GM12865 (cell line): ENCODE measurements around the gene FOXP1.

Experiments used
- DNase-seq: peaks from one replicate; pipeline ENCODE4 v3.0.0; 2010; ENCODE audit warnings: low read depth
- H3K4me3 ChIP-seq: 2 replicates; pipeline ENCODE4 v1.5.1; 2011; ENCODE audit warnings: mild to moderate bottlenecking, low read depth, low read length, control low read depth
- TF ChIP-seq, protein P1 (sequence below): IDR thresholded peaks from 2 replicates; pipeline ENCODE4 v1.5.1; 2011; ENCODE audit warnings: low read length, control low read depth, low read depth, inconsistent platforms; ENCODE audit not compliant: insufficient read depth; ENCODE audit errors: missing control alignments

Gene FOXP1

DNA sequence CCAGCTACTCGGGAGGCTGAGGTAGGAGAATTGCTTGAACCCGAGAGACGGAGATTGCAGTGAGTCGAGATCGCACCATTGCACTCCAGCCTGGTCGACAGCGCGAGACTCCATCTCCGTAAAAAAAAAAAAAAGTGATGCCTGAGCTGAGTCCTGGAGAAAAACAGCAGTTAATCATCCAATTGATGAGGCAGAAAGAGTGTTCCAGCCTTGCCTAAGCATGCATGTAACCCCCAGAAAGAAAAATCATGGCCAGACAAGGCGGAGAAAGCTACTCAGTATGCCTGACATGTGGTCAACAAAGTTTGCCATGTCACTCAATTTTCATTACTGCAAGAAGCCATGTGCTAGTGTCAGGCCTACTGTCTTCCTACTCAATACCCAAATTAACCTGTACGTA lies 678.0 kb downstream of the FOXP1 start:
- DNase-seq, result no peak
- TF ChIP-seq, protein P1, sequence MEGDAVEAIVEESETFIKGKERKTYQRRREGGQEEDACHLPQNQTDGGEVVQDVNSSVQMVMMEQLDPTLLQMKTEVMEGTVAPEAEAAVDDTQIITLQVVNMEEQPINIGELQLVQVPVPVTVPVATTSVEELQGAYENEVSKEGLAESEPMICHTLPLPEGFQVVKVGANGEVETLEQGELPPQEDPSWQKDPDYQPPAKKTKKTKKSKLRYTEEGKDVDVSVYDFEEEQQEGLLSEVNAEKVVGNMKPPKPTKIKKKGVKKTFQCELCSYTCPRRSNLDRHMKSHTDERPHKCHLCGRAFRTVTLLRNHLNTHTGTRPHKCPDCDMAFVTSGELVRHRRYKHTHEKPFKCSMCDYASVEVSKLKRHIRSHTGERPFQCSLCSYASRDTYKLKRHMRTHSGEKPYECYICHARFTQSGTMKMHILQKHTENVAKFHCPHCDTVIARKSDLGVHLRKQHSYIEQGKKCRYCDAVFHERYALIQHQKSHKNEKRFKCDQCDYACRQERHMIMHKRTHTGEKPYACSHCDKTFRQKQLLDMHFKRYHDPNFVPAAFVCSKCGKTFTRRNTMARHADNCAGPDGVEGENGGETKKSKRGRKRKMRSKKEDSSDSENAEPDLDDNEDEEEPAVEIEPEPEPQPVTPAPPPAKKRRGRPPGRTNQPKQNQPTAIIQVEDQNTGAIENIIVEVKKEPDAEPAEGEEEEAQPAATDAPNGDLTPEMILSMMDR, result no peak
- H3K4me3 ChIP-seq, result no peak overlapping the region
